Measurements from ENCODE around the gene NEURL1.

DNA sequence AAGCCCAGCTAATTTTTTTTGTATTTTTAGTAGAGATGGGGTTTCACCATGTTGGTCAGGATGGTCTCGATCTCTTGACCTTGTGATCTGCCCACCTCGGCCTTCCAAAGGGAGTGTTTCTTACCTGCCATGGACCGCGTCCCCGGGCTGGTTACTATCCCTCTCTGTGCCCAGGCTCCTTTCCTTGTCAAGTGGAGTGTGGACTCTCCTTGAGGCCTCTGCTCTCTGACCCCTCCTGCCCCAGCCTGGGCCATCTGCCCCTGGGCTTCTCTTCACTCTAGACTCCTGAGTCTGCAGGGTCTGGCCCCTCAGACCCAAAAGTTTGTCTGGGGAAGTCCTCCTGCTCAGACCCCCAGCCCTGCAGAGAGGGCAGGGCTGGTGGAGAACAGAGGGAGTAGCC lies 20.7 kb downstream of the NEURL1 start:
- TF ChIP-seq, protein P1, sequence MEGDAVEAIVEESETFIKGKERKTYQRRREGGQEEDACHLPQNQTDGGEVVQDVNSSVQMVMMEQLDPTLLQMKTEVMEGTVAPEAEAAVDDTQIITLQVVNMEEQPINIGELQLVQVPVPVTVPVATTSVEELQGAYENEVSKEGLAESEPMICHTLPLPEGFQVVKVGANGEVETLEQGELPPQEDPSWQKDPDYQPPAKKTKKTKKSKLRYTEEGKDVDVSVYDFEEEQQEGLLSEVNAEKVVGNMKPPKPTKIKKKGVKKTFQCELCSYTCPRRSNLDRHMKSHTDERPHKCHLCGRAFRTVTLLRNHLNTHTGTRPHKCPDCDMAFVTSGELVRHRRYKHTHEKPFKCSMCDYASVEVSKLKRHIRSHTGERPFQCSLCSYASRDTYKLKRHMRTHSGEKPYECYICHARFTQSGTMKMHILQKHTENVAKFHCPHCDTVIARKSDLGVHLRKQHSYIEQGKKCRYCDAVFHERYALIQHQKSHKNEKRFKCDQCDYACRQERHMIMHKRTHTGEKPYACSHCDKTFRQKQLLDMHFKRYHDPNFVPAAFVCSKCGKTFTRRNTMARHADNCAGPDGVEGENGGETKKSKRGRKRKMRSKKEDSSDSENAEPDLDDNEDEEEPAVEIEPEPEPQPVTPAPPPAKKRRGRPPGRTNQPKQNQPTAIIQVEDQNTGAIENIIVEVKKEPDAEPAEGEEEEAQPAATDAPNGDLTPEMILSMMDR (IDR thresholded peaks at IDR 0.05): no peak
- no peak for TF ChIP-seq EP300 (IDR thresholded peaks at IDR 0.05)
- TF ChIP-seq POLR2A (IDR thresholded peaks at IDR 0.05): no peak

Data from stomach (tissue), 4 donors.